Dendritic cell treated with granulocyte-macrophage colony-stimulating factor and Interleukin-4, amounts not matched to agents 40 ng/mL and 50 ng/mL, for 4 days (primary cell): ENCODE data around the gene HIBCH.

Experiments used
- H3K27ac Mint-ChIP-seq: one replicate; pipeline ENCODE4 v1.8.0; 2022; ENCODE audit warnings: mild to moderate bottlenecking, mixed read lengths
- H3K27me3 Mint-ChIP-seq: one replicate; pipeline ENCODE4 v1.8.0; 2022; ENCODE audit warnings: mild to moderate bottlenecking, mixed read lengths
- H3K36me3 Mint-ChIP-seq: one replicate; pipeline ENCODE4 v1.8.0; 2022; ENCODE audit warnings: low read depth, mixed read lengths
- H3K4me1 Mint-ChIP-seq: one replicate; pipeline ENCODE4 v1.8.0; 2022; ENCODE audit warnings: low read depth, mixed read lengths
- H3K4me3 Mint-ChIP-seq: one replicate; pipeline ENCODE4 v1.8.0; 2022; ENCODE audit warnings: mild to moderate bottlenecking, moderate library complexity, mixed read lengths
- H3K9me3 Mint-ChIP-seq: one replicate; pipeline ENCODE4 v1.8.0; 2022; ENCODE audit warnings: mixed read lengths
- intact Hi-C: fragments of 100-400 bp; cut with micrococcal nuclease; formaldehyde crosslinking; loops from one replicate; pipeline ENCODE4 v1.15.0; 2022

HIBCH gene

DNA sequence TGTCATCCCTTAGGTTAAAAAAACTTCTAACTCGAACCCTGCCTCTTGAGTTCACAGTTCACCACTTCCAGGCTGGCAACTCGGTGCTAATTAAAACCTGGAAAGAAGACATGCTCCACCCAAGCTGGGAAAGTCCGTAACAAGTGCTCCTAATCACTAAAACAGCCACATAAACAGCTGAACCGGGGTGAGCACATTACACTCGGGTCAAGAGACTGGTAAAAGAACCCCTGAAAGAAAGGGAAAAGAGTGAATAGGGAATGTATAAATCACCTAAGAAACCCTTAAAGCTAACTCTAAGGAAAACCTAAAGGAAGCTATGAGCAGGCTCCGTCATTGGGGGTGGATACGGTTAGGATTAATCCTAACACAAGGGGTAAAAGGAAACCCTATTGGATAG, 102.0 kb downstream of the HIBCH start:
- Mint-ChIP-seq H3K36me3 (peaks cover 18% of the 10 kb centered on the region), H3K4me1 (peaks cover 7% of the 10 kb centered on the region), H3K27me3 (no peaks in the 10 kb centered on the region), H3K4me3 (no peak overlapping the region), H3K27ac (no peak overlapping the region), H3K9me3 (no peaks in the 10 kb centered on the region)
- intact Hi-C loops = no loop called here

DNA sequence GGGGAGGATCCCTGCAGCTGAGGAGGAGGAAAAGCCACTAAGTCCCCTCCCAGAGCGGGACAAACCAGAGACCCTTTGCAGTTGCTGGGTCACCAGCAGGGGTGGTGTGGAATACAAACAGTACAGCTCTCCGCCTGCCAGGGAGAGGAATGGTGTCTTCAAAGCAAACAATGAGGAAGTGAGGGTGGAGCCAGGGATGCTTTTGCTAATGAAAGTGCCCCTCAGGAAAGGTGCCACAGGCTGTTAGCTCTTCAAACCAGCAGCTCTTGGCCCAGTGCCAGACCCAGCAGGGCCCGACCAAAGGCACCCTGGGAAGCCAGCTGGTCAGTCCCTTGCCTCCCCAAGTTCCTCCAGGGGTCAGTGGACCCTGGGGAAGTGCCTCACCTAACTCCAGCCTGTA, 102.8 kb downstream of the HIBCH start:
- intact Hi-C loops = no loop called here
- peaks cover 10% of the 10 kb centered on the region for H3K36me3 Mint-ChIP-seq
- no peak overlapping the region for H3K27ac Mint-ChIP-seq
- peaks cover 7% of the 10 kb centered on the region for H3K4me1 Mint-ChIP-seq
- H3K9me3 Mint-ChIP-seq = no peaks in the 10 kb centered on the region
- H3K27me3 Mint-ChIP-seq = no peaks in the 10 kb centered on the region
- H3K4me3 Mint-ChIP-seq = no peak overlapping the region

DNA sequence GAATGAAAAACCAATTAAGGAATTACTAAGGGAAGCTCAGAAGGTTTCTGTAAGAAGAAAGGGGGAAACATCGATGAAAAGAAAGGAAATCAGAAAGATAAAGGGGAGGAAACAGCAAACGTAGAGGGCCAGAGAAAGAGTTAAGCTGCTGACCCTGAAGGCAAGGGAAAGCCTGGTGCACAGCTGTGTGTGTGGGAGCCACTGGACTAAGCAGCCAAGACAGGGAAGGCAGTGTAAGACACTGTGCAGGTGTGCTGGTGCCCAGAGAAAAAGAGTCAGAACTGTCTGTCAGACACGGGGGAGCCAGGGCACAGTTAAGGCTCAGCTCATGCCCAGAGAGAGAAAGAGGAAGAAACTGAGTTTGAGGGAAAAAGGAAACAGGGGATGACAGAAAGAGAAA, 104.0 kb downstream of the HIBCH start:
- intact Hi-C loops = no loop called here

DNA sequence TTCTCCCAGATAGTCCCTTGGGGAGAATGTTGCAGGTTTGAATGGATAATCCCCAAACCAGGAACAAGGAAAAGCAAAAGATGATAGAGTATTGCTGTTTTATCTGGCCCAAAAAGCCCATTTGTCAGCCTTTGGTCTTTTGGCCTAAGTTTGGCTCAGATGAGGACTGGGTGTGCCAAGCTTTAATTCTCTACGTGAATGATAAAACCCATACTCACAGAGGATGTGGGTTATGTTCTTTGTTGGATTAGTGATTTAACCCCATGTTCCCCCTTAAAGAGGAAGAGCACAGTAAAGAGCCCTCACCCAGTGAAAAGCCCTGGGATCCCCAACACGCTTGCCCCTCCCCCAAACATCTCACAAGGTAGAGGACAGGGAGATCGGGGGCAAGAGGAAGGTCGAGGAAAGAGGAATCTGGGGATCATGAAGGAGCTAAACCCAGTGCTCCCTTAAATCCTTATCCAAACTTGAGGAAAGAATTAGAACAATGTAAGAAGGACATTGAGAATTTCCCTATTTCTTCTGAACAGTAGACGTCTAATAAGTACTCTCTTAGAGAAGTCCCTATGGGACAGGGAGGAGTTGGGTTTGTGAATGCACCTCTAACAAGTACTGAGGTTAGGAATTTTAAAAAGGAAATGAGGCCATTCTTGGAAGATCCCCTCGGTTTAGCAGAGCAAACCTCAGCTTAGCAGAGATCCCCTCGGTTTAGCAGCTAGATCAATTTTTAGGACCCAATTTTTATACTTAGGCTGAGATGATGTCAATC, 105.0 kb downstream of the HIBCH start:
- Mint-ChIP-seq H3K27ac (no peak overlapping the region), H3K4me3 (no peak overlapping the region)
- intact Hi-C loops = no loop called here

More for the DNA sequence above, 104.0 kb downstream of the HIBCH start:
- H3K27me3 Mint-ChIP-seq = no peaks in the 10 kb centered on the region
- H3K9me3 Mint-ChIP-seq = no peaks in the 10 kb centered on the region
- no peak overlapping the region for H3K27ac Mint-ChIP-seq
- H3K36me3 Mint-ChIP-seq = peaks cover 5% of the 10 kb centered on the region
- H3K4me1 Mint-ChIP-seq = peaks cover 7% of the 10 kb centered on the region
- H3K4me3 Mint-ChIP-seq = no peak overlapping the region

DNA sequence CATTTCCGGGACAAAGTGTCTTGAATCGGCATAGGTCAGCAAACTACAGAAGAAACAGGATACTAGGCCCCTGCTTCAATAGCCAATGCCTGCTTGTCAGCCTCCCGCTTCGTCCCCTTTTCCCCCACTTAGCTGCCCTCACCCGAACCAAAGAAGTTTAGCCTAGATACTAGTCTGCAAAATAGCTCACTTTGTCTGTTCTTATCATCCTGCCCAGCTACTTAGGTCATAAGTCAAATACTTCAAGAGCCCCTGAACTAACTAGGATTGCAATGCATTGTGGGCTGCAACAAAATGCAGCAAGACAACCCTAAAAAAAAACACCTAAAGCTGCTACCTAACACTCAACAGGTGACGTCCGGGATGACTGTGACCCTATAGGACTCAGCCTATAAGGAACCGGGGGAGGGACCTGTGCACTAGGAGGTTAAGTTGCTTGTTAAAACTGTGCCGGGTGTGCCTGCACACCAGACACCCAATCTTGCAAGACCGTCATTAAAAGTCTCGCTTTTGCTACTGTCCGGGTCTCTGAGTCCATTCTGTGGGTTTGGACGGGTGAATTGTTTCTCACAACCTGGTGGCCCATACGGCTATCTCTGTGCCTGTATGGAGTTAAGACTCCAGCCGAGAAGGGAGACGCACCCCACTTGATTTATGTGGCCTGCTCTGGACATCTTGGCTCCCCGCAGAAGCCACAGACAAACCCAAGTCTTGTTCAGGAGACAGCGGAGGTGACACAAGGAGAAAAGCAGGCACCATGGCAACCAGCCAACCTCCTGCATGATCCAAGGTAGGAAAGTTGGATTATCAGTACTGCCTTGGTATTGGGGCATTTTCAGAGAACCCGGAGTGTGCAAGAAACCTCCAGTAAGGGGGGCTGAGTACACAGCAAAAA, 105.9 kb downstream of the HIBCH start:
- no peak overlapping the region for H3K27ac Mint-ChIP-seq
- H3K4me1 Mint-ChIP-seq = peaks cover 7% of the 10 kb centered on the region
- no peak overlapping the region for H3K4me3 Mint-ChIP-seq
- intact Hi-C loops = no loop called here
- no peaks in the 10 kb centered on the region for H3K9me3 Mint-ChIP-seq
- H3K36me3 Mint-ChIP-seq = peaks cover under 1% of the 10 kb centered on the region
- H3K27me3 Mint-ChIP-seq = no peaks in the 10 kb centered on the region

More for the DNA sequence above, 105.0 kb downstream of the HIBCH start:
- Mint-ChIP-seq H3K36me3 (peaks cover 5% of the 10 kb centered on the region), H3K27me3 (no peaks in the 10 kb centered on the region), H3K9me3 (no peaks in the 10 kb centered on the region), H3K4me1 (peaks cover 7% of the 10 kb centered on the region)

DNA sequence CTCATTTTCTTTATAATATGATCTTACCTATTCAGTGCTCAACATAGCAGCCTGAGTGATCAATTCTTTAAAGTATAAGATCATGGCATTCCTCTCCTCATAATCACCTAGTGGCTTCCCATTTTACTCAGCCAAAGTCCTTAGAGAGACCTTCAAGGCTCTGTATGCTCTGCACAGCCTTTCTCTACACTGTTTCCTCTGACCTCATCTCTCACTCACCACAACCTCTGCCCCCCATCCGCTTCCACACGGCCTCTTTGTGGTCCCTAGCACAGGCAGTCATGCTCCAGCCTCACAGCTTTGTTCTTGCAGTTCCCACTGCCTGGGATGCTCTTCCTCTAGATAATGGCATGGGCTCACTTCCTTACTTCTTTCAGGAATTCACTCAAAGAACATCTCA, 109.2 kb downstream of the HIBCH start:
- Mint-ChIP-seq H3K4me1 (no peaks in the 10 kb centered on the region), H3K36me3 (no peaks in the 10 kb centered on the region), H3K4me3 (no peak overlapping the region), H3K27ac (no peak overlapping the region), H3K27me3 (no peaks in the 10 kb centered on the region), H3K9me3 (no peaks in the 10 kb centered on the region)
- intact Hi-C loops = no loop called here

DNA sequence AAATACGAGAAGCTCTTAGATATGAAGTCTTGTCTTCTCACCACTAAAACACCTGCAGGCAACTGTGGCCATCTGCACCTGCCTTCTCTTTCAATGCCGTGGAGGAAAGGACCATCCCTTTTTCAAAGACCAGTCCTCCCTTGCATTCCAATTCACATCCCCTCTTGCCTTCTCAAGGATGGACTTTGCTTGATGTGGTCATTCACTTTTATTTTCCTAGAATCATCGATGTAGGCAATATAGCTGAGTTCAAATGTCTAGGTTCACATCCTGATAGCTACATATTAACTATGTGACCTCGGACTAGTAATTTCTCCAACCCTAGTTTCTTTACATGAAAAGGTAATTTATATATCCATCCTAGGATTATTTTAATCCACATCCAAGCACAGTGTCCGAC, 110.1 kb downstream of the HIBCH start:
- Mint-ChIP-seq H3K9me3 (no peaks in the 10 kb centered on the region), H3K4me3 (no peak overlapping the region), H3K27me3 (no peaks in the 10 kb centered on the region), H3K27ac (no peak overlapping the region), H3K4me1 (no peaks in the 10 kb centered on the region), H3K36me3 (peaks cover 4% of the 10 kb centered on the region)
- intact Hi-C loops = no loop called here

DNA sequence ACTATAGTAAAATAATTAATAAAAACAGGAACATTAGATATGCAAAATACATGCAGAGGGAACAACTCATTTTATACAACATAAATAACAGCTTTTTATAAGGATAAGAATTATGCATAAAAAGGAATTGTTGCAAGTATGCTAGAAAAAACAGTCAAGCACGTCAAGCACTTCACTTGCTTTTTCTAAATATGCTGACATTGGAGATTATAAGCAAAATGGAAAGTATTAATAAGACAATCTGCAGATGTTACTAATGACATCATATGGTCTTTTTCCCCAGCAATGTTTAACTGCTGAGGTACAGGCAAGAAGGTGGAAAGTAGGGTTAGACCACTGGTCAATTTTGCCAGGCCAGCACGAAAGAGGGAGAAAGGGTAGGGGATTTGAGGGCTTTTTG, 111.7 kb downstream of the HIBCH start:
- intact Hi-C loops = no loop called here
- no peaks in the 10 kb centered on the region for H3K27me3 Mint-ChIP-seq
- H3K4me1 Mint-ChIP-seq = no peaks in the 10 kb centered on the region
- peaks cover 8% of the 10 kb centered on the region for H3K36me3 Mint-ChIP-seq
- H3K27ac Mint-ChIP-seq = no peak overlapping the region
- H3K9me3 Mint-ChIP-seq = no peaks in the 10 kb centered on the region
- no peak overlapping the region for H3K4me3 Mint-ChIP-seq

DNA sequence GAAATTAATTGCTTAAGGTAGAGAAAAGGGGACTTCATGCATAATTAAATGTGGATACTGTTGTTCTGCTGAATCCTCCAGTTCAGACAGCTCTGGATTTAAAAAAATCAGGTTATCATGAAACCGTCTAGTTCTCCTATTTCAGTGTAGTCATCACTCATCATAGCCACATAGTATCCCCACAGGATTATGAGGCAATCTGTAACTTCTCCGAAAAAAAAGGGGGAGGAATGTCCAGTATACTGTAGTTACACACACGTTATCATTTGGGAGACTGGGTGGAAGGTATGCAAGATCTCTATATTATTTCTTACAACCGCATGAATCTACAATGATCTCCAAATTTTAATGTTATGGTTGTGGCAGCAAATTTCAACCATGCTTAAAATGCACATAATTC, 114.0 kb downstream of the HIBCH start:
- H3K36me3 Mint-ChIP-seq = peaks cover 8% of the 10 kb centered on the region
- H3K27me3 Mint-ChIP-seq = no peaks in the 10 kb centered on the region
- no peak overlapping the region for H3K4me3 Mint-ChIP-seq
- no peak overlapping the region for H3K27ac Mint-ChIP-seq
- H3K4me1 Mint-ChIP-seq = no peaks in the 10 kb centered on the region
- no peaks in the 10 kb centered on the region for H3K9me3 Mint-ChIP-seq
- intact Hi-C loops = no loop called here

DNA sequence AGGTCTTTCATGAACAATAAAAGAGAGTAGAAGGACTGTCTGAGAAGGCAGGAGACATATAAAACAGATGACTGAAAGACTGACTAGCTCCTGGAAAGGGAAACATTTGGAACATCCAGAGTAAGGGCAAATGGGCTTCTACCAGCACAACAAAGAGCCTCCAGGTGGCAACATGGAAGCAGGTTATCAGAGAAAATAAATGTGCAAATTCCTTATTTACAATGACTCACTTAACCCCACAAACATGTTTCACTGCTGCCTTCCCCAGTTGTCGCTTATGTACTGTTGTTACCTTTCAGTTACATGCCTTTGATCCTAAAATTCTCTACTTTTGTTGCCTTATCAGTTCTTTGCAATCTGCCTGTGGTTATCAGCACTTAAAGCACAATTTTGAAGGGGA, 117.0 kb downstream of the HIBCH start:
- H3K4me1 Mint-ChIP-seq = no peaks in the 10 kb centered on the region
- peaks cover 26% of the 10 kb centered on the region for H3K36me3 Mint-ChIP-seq
- no peak overlapping the region for H3K4me3 Mint-ChIP-seq
- no peak overlapping the region for H3K27ac Mint-ChIP-seq
- no peaks in the 10 kb centered on the region for H3K9me3 Mint-ChIP-seq
- intact Hi-C loops = no loop called here
- H3K27me3 Mint-ChIP-seq = no peaks in the 10 kb centered on the region

DNA sequence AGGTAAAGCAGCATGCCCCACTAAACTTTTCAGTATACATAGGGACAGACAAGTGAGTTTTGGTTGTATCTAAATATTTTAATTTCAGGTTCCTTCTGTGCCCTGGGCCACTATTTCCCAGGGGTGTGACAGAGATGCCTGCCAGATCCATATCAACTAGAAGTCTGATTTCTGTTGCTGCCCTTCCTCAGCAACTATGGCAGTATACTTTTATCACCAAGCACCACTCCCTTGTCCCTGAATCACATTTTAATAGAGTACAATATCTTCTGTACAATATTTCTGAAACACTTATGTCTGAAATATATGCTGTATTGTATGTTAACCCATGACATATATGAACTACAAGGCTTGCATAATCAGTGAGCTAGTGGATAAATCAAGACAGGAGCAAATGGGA, 117.6 kb downstream of the HIBCH start:
- Mint-ChIP-seq H3K36me3 (peaks cover 30% of the 10 kb centered on the region), H3K4me3 (no peak overlapping the region), H3K27me3 (no peaks in the 10 kb centered on the region), H3K4me1 (no peaks in the 10 kb centered on the region), H3K27ac (no peak overlapping the region), H3K9me3 (no peaks in the 10 kb centered on the region)
- intact Hi-C loops = no loop called here

DNA sequence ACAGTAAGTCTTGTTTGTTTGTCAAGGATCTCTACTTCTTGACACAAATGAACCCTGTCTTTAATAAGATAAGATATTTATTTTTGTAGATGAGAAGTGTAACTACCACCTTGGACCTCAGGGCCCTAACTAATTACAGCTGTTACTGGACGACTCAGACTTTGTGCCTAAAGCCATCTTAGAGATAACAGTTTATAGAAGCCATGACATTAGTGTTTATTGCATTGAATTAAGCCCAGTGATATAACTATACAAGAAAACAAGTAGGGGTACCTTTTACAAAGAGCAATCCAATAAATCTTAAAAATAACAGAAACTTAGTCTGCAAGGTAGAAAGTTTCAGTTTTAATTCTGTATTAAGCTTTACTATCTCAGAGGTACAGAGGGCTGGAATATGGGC, 119.0 kb downstream of the HIBCH start:
- intact Hi-C loops = no loop called here
- no peaks in the 10 kb centered on the region for H3K9me3 Mint-ChIP-seq
- peaks cover 30% of the 10 kb centered on the region for H3K36me3 Mint-ChIP-seq
- no peak overlapping the region for H3K4me3 Mint-ChIP-seq
- no peak overlapping the region for H3K27ac Mint-ChIP-seq
- H3K27me3 Mint-ChIP-seq = no peaks in the 10 kb centered on the region
- H3K4me1 Mint-ChIP-seq = no peaks in the 10 kb centered on the region

DNA sequence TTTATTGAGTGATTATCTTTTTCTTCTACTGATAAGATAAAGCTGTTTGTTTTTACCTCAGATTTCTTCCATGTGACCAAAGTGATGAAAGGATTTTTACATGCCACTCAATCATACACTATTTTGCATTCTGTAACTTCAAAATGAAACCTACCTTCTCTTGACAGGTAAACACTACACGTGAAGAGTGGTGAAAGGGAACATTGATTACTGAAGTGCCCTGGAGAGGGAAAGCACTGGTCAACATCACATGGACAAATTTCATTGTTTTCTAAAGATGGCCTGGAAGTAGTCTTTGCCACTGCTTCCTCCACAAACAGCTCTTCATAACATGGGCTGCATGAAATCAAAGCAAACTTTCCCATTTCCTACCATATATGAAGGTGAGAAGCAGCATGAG, 120.1 kb downstream of the HIBCH start:
- H3K9me3 Mint-ChIP-seq = no peaks in the 10 kb centered on the region
- intact Hi-C loops = no loop called here
- no peaks in the 10 kb centered on the region for H3K4me1 Mint-ChIP-seq
- H3K27me3 Mint-ChIP-seq = no peaks in the 10 kb centered on the region
- no peak overlapping the region for H3K4me3 Mint-ChIP-seq
- peaks cover 26% of the 10 kb centered on the region for H3K36me3 Mint-ChIP-seq
- no peak overlapping the region for H3K27ac Mint-ChIP-seq

DNA sequence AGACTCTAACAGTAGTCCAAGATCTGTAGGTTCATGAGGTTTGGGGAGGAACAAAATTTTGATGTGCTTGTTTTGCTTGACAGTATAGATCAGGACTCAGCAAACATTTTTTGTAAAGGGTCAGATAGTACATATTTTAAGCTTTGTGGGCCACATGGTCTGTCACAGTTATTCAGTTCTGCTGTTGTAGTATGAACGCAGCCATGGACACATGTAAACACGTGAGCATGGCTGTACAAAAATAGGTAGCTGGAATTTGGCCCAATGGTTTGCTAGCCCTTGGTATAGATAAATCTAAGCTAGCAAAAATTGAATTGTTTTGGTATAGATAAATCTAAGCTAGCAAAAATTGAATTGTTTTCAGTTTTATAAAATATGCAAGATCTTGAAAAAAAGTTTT, 120.5 kb downstream of the HIBCH start:
- no peaks in the 10 kb centered on the region for H3K9me3 Mint-ChIP-seq
- H3K36me3 Mint-ChIP-seq = peaks cover 22% of the 10 kb centered on the region
- no peaks in the 10 kb centered on the region for H3K27me3 Mint-ChIP-seq
- no peak overlapping the region for H3K27ac Mint-ChIP-seq
- intact Hi-C loops = no loop called here
- no peaks in the 10 kb centered on the region for H3K4me1 Mint-ChIP-seq
- H3K4me3 Mint-ChIP-seq = no peak overlapping the region
